HG03025 (cell line): ENCODE data around the gene TRIM43B.
"Not testable (repeated sequence)": the region's sequence is repeated elsewhere in the genome, so short reads cannot be mapped to it uniquely, and the experiment has no call there.

Source experiments
- ATAC-seq: cut with Tn5 transposase; IDR thresholded peaks from one replicate; pipeline ENCODE4 v1.9.1; 2021; ENCODE audit warnings: mild to moderate bottlenecking, moderate library complexity; ENCODE audit not compliant: unreplicated experiment, low FRiP score

TRIM43B gene

GRCh38 chr2:95434507-95435076 lies 50.0 kb downstream of the TRIM43B start:
- ATAC-seq: not testable (repeated sequence)

- ATAC-seq: not testable (repeated sequence)
Observed at GRCh38 chr2:95433973-95434372, 50.6 kb downstream of the TRIM43B start.

GRCh38 chr2:95433373-95433772 lies 51.2 kb downstream of the TRIM43B start:
- ATAC-seq: not testable (repeated sequence)

- ATAC-seq: not testable (repeated sequence)
Observed at GRCh38 chr2:95429748-95430467, 54.6 kb downstream of the TRIM43B start.

GRCh38 chr2:95427196-95427867 lies 57.2 kb downstream of the TRIM43B start:
- not testable (repeated sequence) for ATAC-seq
